ENCODE data around the gene IFNL4. TPM values are rescaled to one million over a fixed set of nuclear protein-coding genes. Genes with fewer than 3 reads are reported as not detected.
"Not testable (repeated sequence)": the region's sequence is repeated elsewhere in the genome, so short reads cannot be mapped to it uniquely, and the experiment has no call there.

The IFNL4 gene
- total and polyA plus RNA-seq, 5 experiments from 2014 or later: 0.11 to 0.17 TPM; not detected in 3

GRCh38 chr19:39269369-39269768 is 20.7 kb upstream of the IFNL4 start:
- POLR2A ChIA-PET, DNase-seq, H3K9me3 Mint-ChIP-seq, H3K36me3 Mint-ChIP-seq, H3K4me1 Mint-ChIP-seq, H3K4me3 Mint-ChIP-seq, ATAC-seq, H3K27ac Mint-ChIP-seq: not testable (repeated sequence)
- H3K27me3 Mint-ChIP-seq: peaks cover 5 to 32% (median 9%) of the 10 kb centered on the region in 5 donors

- Mint-ChIP-seq H3K4me1 (peaks cover under 1 to 11% (median 6%) of the 10 kb centered on the region in 4 donors), H3K27me3 (peaks cover 6 to 39% (median 13%) of the 10 kb centered on the region in 5 donors)
- H3K36me3 Mint-ChIP-seq, H3K27ac Mint-ChIP-seq, DNase-seq, ATAC-seq, H3K9me3 Mint-ChIP-seq, POLR2A ChIA-PET, H3K4me3 Mint-ChIP-seq: not testable (repeated sequence)
These were observed 20.0 kb upstream of the IFNL4 start for GRCh38 chr19:39268531-39269223.

- H3K36me3 Mint-ChIP-seq, H3K9me3 Mint-ChIP-seq, H3K4me3 Mint-ChIP-seq, DNase-seq, H3K27ac Mint-ChIP-seq, POLR2A ChIA-PET: not testable (repeated sequence)
- peak; percentile 49 to 63 for ATAC-seq
- Mint-ChIP-seq H3K4me1 (peaks cover 2 to 15% (median 8%) of the 10 kb centered on the region in 4 donors), H3K27me3 (peaks cover 10 to 45% (median 19%) of the 10 kb centered on the region in 5 donors)
These were observed 19.4 kb upstream of the IFNL4 start, which contains the start of gene IFNL2 for GRCh38 chr19:39268085-39268484. TSS of gene IFNL2 (plus strand) at chr19:39268396. CDS start at chr19:39268569, 173 bp downstream.

GRCh38 chr19:39265321-39265916 is 16.8 kb upstream of the IFNL4 start:
- Mint-ChIP-seq H3K27me3 (peaks cover 16 to 54% (median 23%) of the 10 kb centered on the region in 5 donors), H3K36me3 (peaks cover 0 to 4% (median 0%) of the 10 kb centered on the region in 3 donors), H3K27ac (no peak overlapping the region), H3K9me3 (peaks cover 0 to 2% (median 0%) of the 10 kb centered on the region in 9 donors), H3K4me3 (peak overlapping the region in 4 of 10 donors; percentile 22 to 55 (median 43)), H3K4me1 (peaks cover 2 to 15% (median 8%) of the 10 kb centered on the region in 4 donors)
- POLR2A ChIA-PET: no interaction called here
- ATAC-seq (no peak), DNase-seq (no peak)

GRCh38 chr19:39264306-39265290 is 15.9 kb upstream of the IFNL4 start:
- peak overlapping the region in 6 of 10 donors; percentile 2 to 61 (median 33) for H3K4me3 Mint-ChIP-seq
- peak; percentile 27 to 41 for ATAC-seq
- POLR2A ChIA-PET: no interaction called here

GRCh38 chr19:39263912-39264305 is 15.3 kb upstream of the IFNL4 start:
- ATAC-seq (peak in 1 of 2 donors; percentile 14), DNase-seq (no peak)
- peaks cover 2 to 15% (median 8%) of the 10 kb centered on the region in 4 donors for H3K4me1 Mint-ChIP-seq
- H3K27me3 Mint-ChIP-seq: peaks cover 14 to 40% (median 20%) of the 10 kb centered on the region in 5 donors
- H3K9me3 Mint-ChIP-seq: peaks cover 0 to 2% (median 0%) of the 10 kb centered on the region in 9 donors
- POLR2A ChIA-PET: no interaction called here
- H3K27ac Mint-ChIP-seq: no peak overlapping the region
- H3K36me3 Mint-ChIP-seq: peaks cover 0 to 4% (median 0%) of the 10 kb centered on the region in 3 donors
- H3K4me3 Mint-ChIP-seq: peak overlapping the region in 7 of 10 donors; percentile 22 to 68 (median 56)

More at GRCh38 chr19:39264306-39265290, 15.9 kb upstream of the IFNL4 start:
- Mint-ChIP-seq H3K9me3 (peaks cover 0 to 2% (median 0%) of the 10 kb centered on the region in 9 donors), H3K36me3 (peaks cover 0 to 4% (median 0%) of the 10 kb centered on the region in 3 donors), H3K27ac (peak overlapping the region in 1 of 10 donors; percentile 34), H3K27me3 (peaks cover 14 to 45% (median 20%) of the 10 kb centered on the region in 5 donors), H3K4me1 (peaks cover 2 to 15% (median 8%) of the 10 kb centered on the region in 4 donors)
- DNase-seq: peak in 1 of 10 donors; percentile 1

GRCh38 chr19:39262496-39262895 is 13.8 kb upstream of the IFNL4 start:
- Mint-ChIP-seq H3K27ac (no peak overlapping the region), H3K36me3 (peaks cover 0 to 4% (median 0%) of the 10 kb centered on the region in 3 donors)
- POLR2A ChIA-PET: interaction anchor here (0.7 kb wide), 1 partner anchor 26 kb away, joined by 3 read pairs; no protein-coding TSS in a partner anchor

GRCh38 chr19:39261704-39262103 is 13.0 kb upstream of the IFNL4 start:
- H3K27ac Mint-ChIP-seq: no peak overlapping the region
- POLR2A ChIA-PET: interaction anchor here (0.7 kb wide), 1 partner anchor 25 kb away, joined by 3 read pairs; no protein-coding TSS in a partner anchor
- H3K9me3 Mint-ChIP-seq: peaks cover 0 to 2% (median 0%) of the 10 kb centered on the region in 9 donors
- peaks cover 0 to 4% (median 0%) of the 10 kb centered on the region in 3 donors for H3K36me3 Mint-ChIP-seq
- ATAC-seq: no peak
- peaks cover 5 to 15% (median 9%) of the 10 kb centered on the region in 4 donors for H3K4me1 Mint-ChIP-seq
- no peak overlapping the region for H3K4me3 Mint-ChIP-seq
- no peak for DNase-seq
- H3K27me3 Mint-ChIP-seq: peaks cover 18 to 49% (median 20%) of the 10 kb centered on the region in 5 donors

More at GRCh38 chr19:39262496-39262895, 13.8 kb upstream of the IFNL4 start:
- Mint-ChIP-seq H3K9me3 (peaks cover 0 to 2% (median 0%) of the 10 kb centered on the region in 9 donors), H3K27me3 (peaks cover 17 to 46% (median 20%) of the 10 kb centered on the region in 5 donors), H3K4me3 (no peak overlapping the region), H3K4me1 (peaks cover 5 to 15% (median 9%) of the 10 kb centered on the region in 4 donors)
- DNase-seq (no peak), ATAC-seq (no peak)

GRCh38 chr19:39257227-39257626 is 8.6 kb upstream of the IFNL4 start:
- peaks cover 0 to 2% (median 0%) of the 10 kb centered on the region in 9 donors for H3K9me3 Mint-ChIP-seq
- peaks cover 3 to 9% (median 7%) of the 10 kb centered on the region in 4 donors for H3K4me1 Mint-ChIP-seq
- H3K27ac Mint-ChIP-seq: no peak overlapping the region
- no peak overlapping the region for H3K4me3 Mint-ChIP-seq
- no peak for DNase-seq
- H3K36me3 Mint-ChIP-seq: no peaks in the 10 kb centered on the region
- POLR2A ChIA-PET: no interaction called here
- peaks cover 2 to 21% (median 7%) of the 10 kb centered on the region in 5 donors for H3K27me3 Mint-ChIP-seq
- no peak for ATAC-seq

GRCh38 chr19:39254531-39255345 is 6.1 kb upstream of the IFNL4 start:
- H3K4me1 Mint-ChIP-seq: peaks cover 3 to 10% (median 7%) of the 10 kb centered on the region in 4 donors
- no peak overlapping the region for H3K4me3 Mint-ChIP-seq
- no peaks in the 10 kb centered on the region for H3K36me3 Mint-ChIP-seq
- POLR2A ChIA-PET: interaction anchor here (0.6 kb wide), 1 partner anchor 111 kb away, joined by 5 read pairs; no protein-coding TSS in a partner anchor
- no peak for DNase-seq
- no peak overlapping the region for H3K27ac Mint-ChIP-seq
- ATAC-seq: no peak
- peaks cover 0 to 11% (median 0%) of the 10 kb centered on the region in 5 donors for H3K27me3 Mint-ChIP-seq
- peaks cover 0 to 2% (median 0%) of the 10 kb centered on the region in 9 donors for H3K9me3 Mint-ChIP-seq

Measured in naive thymus-derived CD8-positive, alpha-beta T cell (primary cell).